Stimulated activated naive CD4-positive, alpha-beta T cell treated with Interleukin-2 at 50 U/mL for 16 hours (primary cell): ENCODE data around the gene PLP1.
A peak's percentile ranks its signal among the peaks of the same experiment; 100 is the strongest.

Experiments
- DNase-seq: peaks from one replicate; lab custom pipeline; 2025; lab: John Stamatoyannopoulos, UW

The PLP1 gene

GRCh38 chrX:103828529-103828928 is 51.9 kb downstream of the PLP1 start:
- no peak for DNase-seq

- no peak for DNase-seq
Measured at GRCh38 chrX:103830848-103831247, 54.2 kb downstream of the PLP1 start.

GRCh38 chrX:103831342-103831802 is 54.7 kb downstream of the PLP1 start:
- no peak for DNase-seq

- DNase-seq: peak; percentile 54
Measured at GRCh38 chrX:103831803-103832544, 55.3 kb downstream of the PLP1 start, which contains the start of gene RAB9B. TSS of gene RAB9B (minus strand) at chrX:103832257. CDS start at chrX:103825784, 6,473 bp downstream.

- no peak for DNase-seq
Measured at GRCh38 chrX:103839404-103839803, 62.8 kb downstream of the PLP1 start.
